ENCODE results near the gene STX17. TPM values are rescaled to one million over a fixed set of nuclear protein-coding genes. Genes with fewer than 3 reads are reported as not detected.

Gene STX17
- total RNA-seq, 1 donor from 2014 or later = 12.1 TPM

GRCh38 chr9:99925541-99925940, 19.1 kb downstream of the STX17 start:
- no peak for FAIRE-seq
- Histone ChIP-seq H3K4me3 (ENCODE audit: low read depth, low read length) (no peak overlapping the region), H3K27me3 (ENCODE audit: control insufficient read depth, insufficient read depth, low read length) (no peaks in the 10 kb centered on the region), H3K36me3 (ENCODE audit: control insufficient read depth, insufficient read depth, low read length) (no peaks in the 10 kb centered on the region)
- no peak for TF ChIP-seq CTCF (IDR thresholded peaks at IDR 0.05; ENCODE audit: insufficient read depth, low read length, severe bottlenecking)
- no peak for DNase-seq (ENCODE audit: low read depth)

GRCh38 chr9:99929652-99930051, 23.2 kb downstream of the STX17 start:
- H3K36me3 ChIP-seq (ENCODE audit: control insufficient read depth, insufficient read depth, low read length) = no peaks in the 10 kb centered on the region
- FAIRE-seq (no peak), DNase-seq (ENCODE audit: low read depth) (no peak)
- H3K4me3 ChIP-seq (ENCODE audit: low read depth, low read length) = no peak overlapping the region
- no peak for TF ChIP-seq CTCF (IDR thresholded peaks at IDR 0.05; ENCODE audit: insufficient read depth, low read length, severe bottlenecking)
- H3K27me3 ChIP-seq (ENCODE audit: control insufficient read depth, insufficient read depth, low read length) = no peaks in the 10 kb centered on the region

- no peak for DNase-seq (ENCODE audit: low read depth)
- no peaks in the 10 kb centered on the region for H3K27me3 ChIP-seq (ENCODE audit: control insufficient read depth, insufficient read depth, low read length)
- H3K36me3 ChIP-seq (ENCODE audit: control insufficient read depth, insufficient read depth, low read length) = no peaks in the 10 kb centered on the region
- no peak for TF ChIP-seq CTCF (IDR thresholded peaks at IDR 0.05; ENCODE audit: insufficient read depth, low read length, severe bottlenecking)
- no peak overlapping the region for H3K4me3 ChIP-seq (ENCODE audit: low read depth, low read length)
- no peak for FAIRE-seq
These were observed 24.8 kb downstream of the STX17 start for GRCh38 chr9:99931155-99931840.

- no peaks in the 10 kb centered on the region for H3K27me3 ChIP-seq (ENCODE audit: control insufficient read depth, insufficient read depth, low read length)
- H3K36me3 ChIP-seq (ENCODE audit: control insufficient read depth, insufficient read depth, low read length) = no peaks in the 10 kb centered on the region
- no peak for TF ChIP-seq CTCF (IDR thresholded peaks at IDR 0.05; ENCODE audit: insufficient read depth, low read length, severe bottlenecking)
- no peak for DNase-seq (ENCODE audit: low read depth)
- H3K4me3 ChIP-seq (ENCODE audit: low read depth, low read length) = no peak overlapping the region
- FAIRE-seq = no peak
These were observed 30.6 kb downstream of the STX17 start for GRCh38 chr9:99936947-99937587.

- FAIRE-seq (no peak), DNase-seq (ENCODE audit: low read depth) (no peak)
- H3K4me3 ChIP-seq (ENCODE audit: low read depth, low read length) = no peak overlapping the region
- H3K36me3 ChIP-seq (ENCODE audit: control insufficient read depth, insufficient read depth, low read length) = no peaks in the 10 kb centered on the region
- no peak for TF ChIP-seq CTCF (IDR thresholded peaks at IDR 0.05; ENCODE audit: insufficient read depth, low read length, severe bottlenecking)
- no peaks in the 10 kb centered on the region for H3K27me3 ChIP-seq (ENCODE audit: control insufficient read depth, insufficient read depth, low read length)
These were observed 40.9 kb downstream of the STX17 start for GRCh38 chr9:99947395-99947794.
